GM18907 (cell line): ENCODE measurements around the gene RPGRIP1.
"Not testable (repeated sequence)": the region's sequence is repeated elsewhere in the genome, so short reads cannot be mapped to it uniquely, and the experiment has no call there.

Source experiments
- ATAC-seq: cut with Tn5 transposase; IDR thresholded peaks from one replicate; pipeline ENCODE4 v1.9.1; 2021; ENCODE audit warnings: mild to moderate bottlenecking, moderate library complexity; ENCODE audit not compliant: unreplicated experiment

RPGRIP1 gene

GRCh38 chr14:21258005-21258888, 21.6 kb upstream of the RPGRIP1 start:
- no peak for ATAC-seq

- no peak for ATAC-seq
Measured at GRCh38 chr14:21258889-21259787, 20.7 kb upstream of the RPGRIP1 start.

- no peak for ATAC-seq
Measured at GRCh38 chr14:21261824-21262223, 18.1 kb upstream of the RPGRIP1 start.

- ATAC-seq, result no peak
Measured at GRCh38 chr14:21262410-21262809, 17.5 kb upstream of the RPGRIP1 start.

- ATAC-seq, result peak; percentile 13
Measured at GRCh38 chr14:21263284-21264024, 16.4 kb upstream of the RPGRIP1 start.

- peak; percentile 80 for ATAC-seq
Measured at GRCh38 chr14:21264025-21264801, 15.7 kb upstream of the RPGRIP1 start.

GRCh38 chr14:21267431-21267845, 12.4 kb upstream of the RPGRIP1 start:
- no peak for ATAC-seq

GRCh38 chr14:21267886-21268616, 11.8 kb upstream of the RPGRIP1 start:
- no peak for ATAC-seq

- ATAC-seq, result no peak
Measured at GRCh38 chr14:21268617-21269251, 11.1 kb upstream of the RPGRIP1 start.

- ATAC-seq, result peak; percentile 95
Measured at GRCh38 chr14:21269252-21270046, 10.4 kb upstream of the RPGRIP1 start, which contains the start of gene HNRNPC. Gene HNRNPC (minus strand): TSS chr14:21269442. CDS start chr14:21234193, 35,249 bp downstream.

- not testable (repeated sequence) for ATAC-seq
Measured at GRCh38 chr14:21272661-21273060, 7.2 kb upstream of the RPGRIP1 start.

GRCh38 chr14:21275261-21275858, 4.5 kb upstream of the RPGRIP1 start:
- ATAC-seq, result no peak

GRCh38 chr14:21278632-21279031, 1.3 kb upstream of the RPGRIP1 start:
- no peak for ATAC-seq

GRCh38 chr14:21281917-21282316, 2.0 kb downstream of the RPGRIP1 start:
- ATAC-seq, result not testable (repeated sequence)

GRCh38 chr14:21286516-21286915, 6.6 kb downstream of the RPGRIP1 start:
- ATAC-seq, result not testable (repeated sequence)

- ATAC-seq, result no peak
Measured at GRCh38 chr14:21287168-21287567, 7.3 kb downstream of the RPGRIP1 start.

GRCh38 chr14:21294026-21294425, 14.1 kb downstream of the RPGRIP1 start:
- ATAC-seq, result not testable (repeated sequence)

- no peak for ATAC-seq
Measured at GRCh38 chr14:21298358-21298757, 18.5 kb downstream of the RPGRIP1 start.
